Endothelial cell (in vitro differentiated cells): ENCODE data around the gene FLT1. TPM values are rescaled to one million over a fixed set of nuclear protein-coding genes. Genes with fewer than 3 reads are reported as not detected.
A peak's percentile ranks its signal among the peaks of the same experiment; 100 is the strongest.

Experiments
- DNase-seq: peaks from one replicate; pipeline ENCODE4 v3.0.0; 2021; ENCODE audit warnings: low spot score
- H3K27ac Mint-ChIP-seq: one replicate; pipeline ENCODE4 v1.8.0; 2021; ENCODE audit warnings: mixed read lengths, inconsistent platforms; ENCODE audit not compliant: unreplicated experiment
- H3K27me3 Mint-ChIP-seq: one replicate; pipeline ENCODE4 v1.8.0; 2021; ENCODE audit warnings: mild to moderate bottlenecking, moderate library complexity, mixed read lengths, inconsistent platforms; ENCODE audit not compliant: unreplicated experiment
- H3K36me3 Mint-ChIP-seq: one replicate; pipeline ENCODE4 v1.8.0; 2021; ENCODE audit warnings: mild to moderate bottlenecking, low read depth, mixed read lengths, inconsistent platforms; ENCODE audit not compliant: unreplicated experiment
- H3K4me1 Mint-ChIP-seq: one replicate; pipeline ENCODE4 v1.8.0; 2021; ENCODE audit warnings: mild to moderate bottlenecking, mixed read lengths, inconsistent platforms; ENCODE audit not compliant: unreplicated experiment
- H3K4me3 Mint-ChIP-seq: one replicate; pipeline ENCODE4 v1.8.0; 2021; ENCODE audit warnings: mild to moderate bottlenecking, mixed read lengths, inconsistent platforms; ENCODE audit not compliant: unreplicated experiment
- H3K9me3 Mint-ChIP-seq: one replicate; pipeline ENCODE4 v1.8.0; 2021; ENCODE audit warnings: mixed read lengths, inconsistent platforms; ENCODE audit not compliant: unreplicated experiment
- total RNA-seq: library from RNA; stranded (reverse); fragmentation: NEBNext Ultra II Directional; extraction: Animal tissue kit (Norgen Biotek cat#: 25700); gene quantifications from one replicate; pipeline ENCODE4 v1.2.1, GENCODE V29; 2021; ENCODE audit not compliant: unreplicated experiment
- TF ChIP-seq, protein P1 (sequence below): fragments of 200-600 bp; sonication (generic); IDR thresholded peaks from one replicate; pipeline ENCODE4 v1.5.0; 2021; ENCODE audit warnings: antibody characterized with exemption; ENCODE audit not compliant: unreplicated experiment

The FLT1 gene
- total RNA-seq, 1 donor from 2014 or later: 759 TPM

DNA sequence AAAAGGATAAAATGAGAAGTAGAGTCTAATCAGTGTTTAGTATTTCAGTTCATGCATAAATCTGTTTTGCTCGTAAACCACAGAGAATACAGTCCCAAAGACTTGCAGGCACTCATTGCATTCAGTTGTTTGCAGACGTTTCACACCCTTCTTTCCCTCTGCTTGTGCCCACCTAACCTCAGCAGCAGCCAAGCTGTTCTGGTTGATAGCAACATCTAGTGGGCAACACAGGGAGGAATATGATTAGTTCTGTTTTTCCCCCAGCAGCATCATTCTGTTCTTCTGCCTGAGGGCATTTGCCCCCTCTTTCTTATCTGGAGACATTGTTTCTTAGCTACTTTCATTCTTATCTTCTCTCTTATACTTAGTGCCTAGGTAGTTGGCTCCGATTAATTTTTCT, 221.0 kb downstream of the FLT1 start:
- no peak overlapping the region for H3K27ac Mint-ChIP-seq

DNA sequence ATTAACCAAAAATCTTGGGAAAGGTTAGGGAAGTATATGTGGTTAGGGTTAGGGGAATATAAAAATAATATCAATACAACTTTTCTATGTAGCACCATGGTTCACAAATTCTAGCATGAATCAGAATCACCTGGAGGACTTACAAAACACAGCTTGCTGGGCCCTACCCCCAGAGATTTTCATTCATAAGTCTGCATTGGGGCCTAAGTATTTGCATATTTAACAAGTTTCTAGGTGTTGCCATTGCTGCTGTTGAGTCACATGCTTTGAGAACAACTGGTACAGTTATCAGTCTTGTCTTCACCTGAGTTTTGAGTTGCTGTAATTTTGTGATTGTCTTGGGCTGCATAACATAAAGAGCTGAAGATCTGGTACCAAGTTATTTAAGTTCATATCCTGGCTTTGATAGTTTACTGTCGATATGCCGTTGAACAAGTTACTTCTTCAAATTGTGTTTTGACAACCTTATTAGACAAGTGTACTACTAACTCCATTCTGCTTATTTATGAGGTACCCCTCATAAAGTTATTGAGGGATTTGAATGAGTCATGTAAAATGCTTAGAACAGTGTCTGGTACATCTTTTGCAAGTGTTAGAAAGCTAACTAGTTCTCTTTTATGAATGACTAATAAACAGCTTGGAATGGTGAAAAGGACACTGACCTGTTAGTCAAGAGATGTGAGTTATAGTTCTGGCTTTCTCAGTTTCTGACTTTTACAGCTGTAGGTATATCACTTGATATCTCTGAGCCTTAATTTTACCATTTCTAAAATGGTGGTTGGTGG, 223.7 kb downstream of the FLT1 start:
- no peak for DNase-seq

More for the DNA sequence above, 221.0 kb downstream of the FLT1 start:
- TF ChIP-seq, protein P1, sequence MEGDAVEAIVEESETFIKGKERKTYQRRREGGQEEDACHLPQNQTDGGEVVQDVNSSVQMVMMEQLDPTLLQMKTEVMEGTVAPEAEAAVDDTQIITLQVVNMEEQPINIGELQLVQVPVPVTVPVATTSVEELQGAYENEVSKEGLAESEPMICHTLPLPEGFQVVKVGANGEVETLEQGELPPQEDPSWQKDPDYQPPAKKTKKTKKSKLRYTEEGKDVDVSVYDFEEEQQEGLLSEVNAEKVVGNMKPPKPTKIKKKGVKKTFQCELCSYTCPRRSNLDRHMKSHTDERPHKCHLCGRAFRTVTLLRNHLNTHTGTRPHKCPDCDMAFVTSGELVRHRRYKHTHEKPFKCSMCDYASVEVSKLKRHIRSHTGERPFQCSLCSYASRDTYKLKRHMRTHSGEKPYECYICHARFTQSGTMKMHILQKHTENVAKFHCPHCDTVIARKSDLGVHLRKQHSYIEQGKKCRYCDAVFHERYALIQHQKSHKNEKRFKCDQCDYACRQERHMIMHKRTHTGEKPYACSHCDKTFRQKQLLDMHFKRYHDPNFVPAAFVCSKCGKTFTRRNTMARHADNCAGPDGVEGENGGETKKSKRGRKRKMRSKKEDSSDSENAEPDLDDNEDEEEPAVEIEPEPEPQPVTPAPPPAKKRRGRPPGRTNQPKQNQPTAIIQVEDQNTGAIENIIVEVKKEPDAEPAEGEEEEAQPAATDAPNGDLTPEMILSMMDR: no peak
- Mint-ChIP-seq H3K4me3 (no peak overlapping the region), H3K36me3 (peaks cover 6% of the 10 kb centered on the region), H3K9me3 (no peaks in the 10 kb centered on the region), H3K27me3 (no peaks in the 10 kb centered on the region), H3K4me1 (no peaks in the 10 kb centered on the region)
- DNase-seq: no peak

DNA sequence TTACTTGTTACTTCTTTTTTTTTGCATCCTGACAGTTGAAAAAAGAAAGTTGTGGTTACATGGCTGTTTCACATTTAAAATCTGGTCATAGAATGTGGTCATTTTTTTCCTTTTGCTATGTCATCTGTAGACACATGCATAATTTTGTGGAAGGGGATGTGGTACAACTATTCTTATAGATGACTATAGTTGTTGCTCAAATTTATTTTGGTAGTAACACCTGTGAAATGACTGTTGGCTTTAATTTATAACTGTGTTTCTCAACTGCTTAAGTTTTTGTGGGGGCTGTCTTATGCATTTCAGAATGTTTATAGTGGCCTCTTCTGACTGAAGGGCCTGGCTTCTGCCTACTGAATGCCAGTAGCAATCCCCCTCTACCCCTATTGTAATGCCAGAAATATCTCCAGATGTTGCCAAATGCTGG, 226.1 kb downstream of the FLT1 start:
- Mint-ChIP-seq H3K9me3 (no peaks in the 10 kb centered on the region), H3K4me3 (no peak overlapping the region), H3K4me1 (no peaks in the 10 kb centered on the region), H3K27ac (no peak overlapping the region), H3K27me3 (no peaks in the 10 kb centered on the region), H3K36me3 (peaks cover 6% of the 10 kb centered on the region)
- no peak for DNase-seq
- TF ChIP-seq, protein P1: no peak

More for the DNA sequence above, 223.7 kb downstream of the FLT1 start:
- Mint-ChIP-seq H3K4me3 (no peak overlapping the region), H3K4me1 (no peaks in the 10 kb centered on the region), H3K27ac (no peak overlapping the region), H3K9me3 (no peaks in the 10 kb centered on the region), H3K36me3 (peaks cover 6% of the 10 kb centered on the region), H3K27me3 (no peaks in the 10 kb centered on the region)
- TF ChIP-seq, protein P1: no peak

DNA sequence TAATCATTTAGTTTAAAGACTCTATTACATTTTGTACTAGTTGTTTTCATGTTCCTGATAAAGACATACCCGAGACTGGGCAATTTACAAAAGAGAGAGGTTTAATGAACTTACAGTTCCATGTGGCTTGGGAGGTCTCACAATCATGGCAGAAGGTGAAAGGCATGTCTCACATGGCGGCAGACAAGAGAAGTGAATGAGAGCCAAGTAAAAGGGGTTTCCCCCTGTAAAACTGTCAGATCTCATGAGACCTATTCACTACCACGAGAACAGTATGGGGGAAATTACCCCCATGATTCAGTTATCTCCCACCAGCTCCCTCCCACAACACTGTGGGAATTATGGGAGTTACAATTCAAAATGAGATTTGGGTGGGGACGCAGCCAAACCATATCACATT, 227.4 kb downstream of the FLT1 start:
- no peak overlapping the region for H3K4me3 Mint-ChIP-seq
- peaks cover 12% of the 10 kb centered on the region for H3K36me3 Mint-ChIP-seq
- no peaks in the 10 kb centered on the region for H3K4me1 Mint-ChIP-seq
- no peaks in the 10 kb centered on the region for H3K9me3 Mint-ChIP-seq
- no peak for DNase-seq
- TF ChIP-seq, protein P1: no peak
- no peak overlapping the region for H3K27ac Mint-ChIP-seq
- H3K27me3 Mint-ChIP-seq: no peaks in the 10 kb centered on the region

DNA sequence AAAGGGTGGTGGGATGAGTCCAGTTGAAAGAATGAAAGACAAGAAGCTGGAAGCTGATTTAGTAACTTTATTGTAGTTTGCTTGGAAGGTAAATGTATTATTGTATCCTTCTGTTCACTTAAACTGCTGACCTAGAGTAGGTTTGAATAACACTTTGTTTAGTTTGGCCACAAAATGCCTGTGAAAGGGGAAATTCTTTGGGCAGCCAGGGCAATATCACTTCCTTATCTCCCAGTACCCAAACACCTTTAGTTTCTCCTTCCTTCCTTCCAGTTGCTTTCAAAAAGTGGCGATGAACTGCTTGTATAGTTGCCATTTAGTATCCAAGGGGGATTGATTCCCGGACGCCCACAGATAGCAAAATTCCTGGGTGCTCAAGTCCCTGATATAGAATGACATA, 236.5 kb downstream of the FLT1 start:
- TF ChIP-seq, protein P1: no peak
- DNase-seq: no peak
- Mint-ChIP-seq H3K9me3 (no peaks in the 10 kb centered on the region), H3K36me3 (peaks cover 25% of the 10 kb centered on the region), H3K27me3 (no peaks in the 10 kb centered on the region), H3K4me3 (peak overlapping the region; percentile 31), H3K27ac (peak overlapping the region; percentile 86), H3K4me1 (peaks cover 31% of the 10 kb centered on the region)
